Epithelial cell of esophagus (primary cell): ENCODE data around the gene ADAMTS17.

Experiments
- DNase-seq: peaks from one replicate; pipeline ENCODE4 v3.0.0; 2010; ENCODE audit warnings: low read depth
- H3K4me3 ChIP-seq: 2 replicates; pipeline ENCODE4 v1.5.1; 2011; ENCODE audit warnings: mild to moderate bottlenecking, low read length, control low read depth
- CTCF ChIP-seq: IDR thresholded peaks from 2 replicates; pipeline ENCODE4 v1.5.1; 2011; ENCODE audit warnings: low read depth, mild to moderate bottlenecking, low read length, control low read depth, inconsistent platforms; ENCODE audit not compliant: insufficient read depth; ENCODE audit errors: missing control alignments

ADAMTS17 gene

GRCh38 chr15:99976000-99976399 is 365.8 kb downstream of the ADAMTS17 start:
- H3K4me3 ChIP-seq: no peak overlapping the region
- DNase-seq: no peak
- no peak for TF ChIP-seq CTCF

- TF ChIP-seq CTCF: no peak
- no peak overlapping the region for H3K4me3 ChIP-seq
- DNase-seq: no peak
Observed at GRCh38 chr15:99974246-99974645, 367.5 kb downstream of the ADAMTS17 start.

GRCh38 chr15:99973351-99973750 is 368.4 kb downstream of the ADAMTS17 start:
- no peak for DNase-seq
- TF ChIP-seq CTCF: no peak
- no peak overlapping the region for H3K4me3 ChIP-seq

GRCh38 chr15:99970891-99971430 is 370.8 kb downstream of the ADAMTS17 start:
- TF ChIP-seq CTCF: no peak
- no peak overlapping the region for H3K4me3 ChIP-seq
- no peak for DNase-seq

- TF ChIP-seq CTCF: no peak
- H3K4me3 ChIP-seq: no peak overlapping the region
- DNase-seq: no peak
Observed at GRCh38 chr15:99969261-99969920, 372.4 kb downstream of the ADAMTS17 start.

GRCh38 chr15:99967841-99968371 is 373.9 kb downstream of the ADAMTS17 start:
- TF ChIP-seq CTCF: no peak
- no peak overlapping the region for H3K4me3 ChIP-seq
- DNase-seq: peak; percentile 98

- no peak for TF ChIP-seq CTCF
- no peak for DNase-seq
Observed at GRCh38 chr15:99966815-99967214, 375.0 kb downstream of the ADAMTS17 start.

More at GRCh38 chr15:99966815-99967214, 375.0 kb downstream of the ADAMTS17 start:
- no peak overlapping the region for H3K4me3 ChIP-seq
